WERI-Rb-1 (cell line): ENCODE measurements around the gene FAM227B.

ENCODE experiments used
- DNase-seq: peaks from one replicate; pipeline ENCODE4 v3.0.0-alpha.2; 2020
- H3K27ac ChIP-seq: fragments of 250-450 bp; sonication (Bioruptor Pico); 2 replicates; pipeline ENCODE4 v1.5.1; 2020; ENCODE audit warnings: mild to moderate bottlenecking, moderate library complexity
- H3K27me3 ChIP-seq: fragments of 250-450 bp; sonication (Bioruptor Pico); 2 replicates; pipeline ENCODE4 v1.5.1; 2021; ENCODE audit warnings: mild to moderate bottlenecking, low read depth, moderate library complexity; ENCODE audit not compliant: insufficient read depth, severe bottlenecking
- H3K36me3 ChIP-seq: fragments of 250-450 bp; sonication (Bioruptor Pico); 2 replicates; pipeline ENCODE4 v1.5.1; 2020; ENCODE audit warnings: mild to moderate bottlenecking, moderate library complexity
- H3K4me3 ChIP-seq: 2 replicates; pipeline ENCODE4 v1.5.1; 2011; ENCODE audit warnings: low read depth, mild to moderate bottlenecking, control low read depth, low read length
- H3K9me3 ChIP-seq: fragments of 250-450 bp; sonication (Bioruptor Pico); 2 replicates; pipeline ENCODE4 v1.5.1; 2021; ENCODE audit warnings: mild to moderate bottlenecking, moderate library complexity; ENCODE audit not compliant: severe bottlenecking
- TF ChIP-seq, protein P1 (sequence below): IDR thresholded peaks from 2 replicates; pipeline ENCODE4 v1.5.1; 2011; ENCODE audit warnings: low read depth, mild to moderate bottlenecking, control low read depth, inconsistent platforms, low read length

Gene FAM227B

DNA sequence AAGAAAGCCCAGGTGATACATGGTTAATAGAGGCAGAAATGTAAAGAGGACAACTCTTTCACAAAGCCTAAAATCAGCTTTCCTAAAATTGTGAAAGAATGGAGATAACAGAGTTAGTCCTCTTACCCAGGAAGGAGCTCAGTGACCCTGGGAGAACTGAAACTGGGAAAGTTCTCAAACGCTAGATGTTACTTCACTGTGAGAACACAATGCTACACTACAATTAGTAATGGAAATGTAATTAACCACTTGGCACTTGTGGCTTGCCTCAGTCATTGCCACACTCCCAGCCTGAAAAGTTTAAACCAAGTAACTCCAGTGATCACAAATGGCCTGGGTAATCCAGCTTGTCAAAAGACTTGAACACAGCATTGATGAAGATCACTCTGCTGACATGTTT lies 300.3 kb downstream of the FAM227B start:
- no peak overlapping the region for H3K27ac ChIP-seq
- DNase-seq, result no peak
- H3K9me3 ChIP-seq, result no peaks in the 10 kb centered on the region
- TF ChIP-seq, protein P1, sequence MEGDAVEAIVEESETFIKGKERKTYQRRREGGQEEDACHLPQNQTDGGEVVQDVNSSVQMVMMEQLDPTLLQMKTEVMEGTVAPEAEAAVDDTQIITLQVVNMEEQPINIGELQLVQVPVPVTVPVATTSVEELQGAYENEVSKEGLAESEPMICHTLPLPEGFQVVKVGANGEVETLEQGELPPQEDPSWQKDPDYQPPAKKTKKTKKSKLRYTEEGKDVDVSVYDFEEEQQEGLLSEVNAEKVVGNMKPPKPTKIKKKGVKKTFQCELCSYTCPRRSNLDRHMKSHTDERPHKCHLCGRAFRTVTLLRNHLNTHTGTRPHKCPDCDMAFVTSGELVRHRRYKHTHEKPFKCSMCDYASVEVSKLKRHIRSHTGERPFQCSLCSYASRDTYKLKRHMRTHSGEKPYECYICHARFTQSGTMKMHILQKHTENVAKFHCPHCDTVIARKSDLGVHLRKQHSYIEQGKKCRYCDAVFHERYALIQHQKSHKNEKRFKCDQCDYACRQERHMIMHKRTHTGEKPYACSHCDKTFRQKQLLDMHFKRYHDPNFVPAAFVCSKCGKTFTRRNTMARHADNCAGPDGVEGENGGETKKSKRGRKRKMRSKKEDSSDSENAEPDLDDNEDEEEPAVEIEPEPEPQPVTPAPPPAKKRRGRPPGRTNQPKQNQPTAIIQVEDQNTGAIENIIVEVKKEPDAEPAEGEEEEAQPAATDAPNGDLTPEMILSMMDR, result no peak
- H3K27me3 ChIP-seq, result no peaks in the 10 kb centered on the region
- H3K36me3 ChIP-seq, result peaks cover 4% of the 10 kb centered on the region; the same call in 1 of the 2 replicates
- H3K4me3 ChIP-seq, result no peak overlapping the region

DNA sequence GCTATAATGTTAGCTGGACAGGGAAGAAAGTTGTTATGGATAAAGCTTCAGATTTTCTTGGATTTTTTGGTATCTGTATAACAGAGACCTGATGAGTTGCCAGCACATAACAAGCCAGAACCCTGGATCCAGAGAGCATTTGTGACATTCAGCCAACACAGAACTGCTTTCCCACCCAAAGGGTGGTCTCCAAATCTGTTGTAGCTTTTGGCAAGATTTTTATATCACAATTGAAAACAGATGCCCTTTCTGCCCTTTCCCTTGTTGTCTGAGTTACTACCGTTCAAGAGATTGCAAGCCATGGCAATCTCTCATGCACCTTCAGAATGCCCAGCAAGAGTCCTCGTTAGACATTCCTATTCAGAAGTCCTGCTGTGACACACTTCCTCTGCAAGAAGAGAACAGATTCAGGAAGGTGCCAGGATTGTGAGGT lies 305.2 kb downstream of the FAM227B start:
- peaks cover under 1% of the 10 kb centered on the region; the same call in 1 of the 2 replicates for H3K36me3 ChIP-seq
- H3K4me3 ChIP-seq, result no peak overlapping the region
- DNase-seq, result no peak
- no peak overlapping the region for H3K27ac ChIP-seq
- H3K9me3 ChIP-seq, result no peaks in the 10 kb centered on the region
- no peaks in the 10 kb centered on the region for H3K27me3 ChIP-seq
- TF ChIP-seq, protein P1, result no peak

DNA sequence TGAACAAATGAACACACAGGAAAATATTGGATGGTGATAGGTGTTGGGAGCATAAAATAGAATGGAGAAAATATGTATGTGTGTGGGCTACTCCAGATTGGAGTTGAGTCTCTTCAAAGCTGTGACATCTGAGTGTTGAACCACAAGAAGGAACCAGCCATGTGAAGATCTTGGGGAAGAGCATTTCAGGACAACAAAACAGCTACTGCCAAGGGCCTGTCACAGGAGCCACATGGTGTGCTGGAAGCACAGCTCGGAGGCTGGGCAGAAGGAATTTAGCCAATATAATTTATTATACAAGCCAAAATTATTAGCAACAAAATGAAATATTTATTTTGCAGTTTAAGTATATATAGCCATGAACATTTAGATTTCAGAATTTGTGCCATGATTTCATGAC lies 305.9 kb downstream of the FAM227B start:
- TF ChIP-seq, protein P1, result no peak

DNA sequence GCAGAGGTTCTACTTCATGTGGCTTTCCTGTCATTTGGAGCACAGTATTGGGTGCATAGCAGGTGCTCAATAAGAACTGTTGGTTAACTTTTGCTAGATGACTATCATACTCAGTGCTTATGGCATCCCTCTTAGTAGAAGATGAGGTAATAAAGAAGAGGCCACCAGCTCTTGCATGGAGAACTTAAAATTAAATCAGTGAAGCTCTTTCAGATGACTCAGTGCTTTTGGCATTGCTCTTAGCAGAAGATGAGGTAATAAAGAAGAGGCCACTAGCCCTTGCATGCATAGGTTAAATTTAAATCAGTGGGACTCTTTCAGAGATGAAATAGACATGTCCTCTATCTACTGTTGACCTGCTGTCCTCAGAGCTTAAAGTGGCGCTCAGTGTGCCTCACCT lies 307.0 kb downstream of the FAM227B start:
- Histone ChIP-seq H3K27ac (no peak overlapping the region), H3K4me3 (no peak overlapping the region), H3K9me3 (no peaks in the 10 kb centered on the region), H3K27me3 (no peaks in the 10 kb centered on the region), H3K36me3 (no peaks in the 10 kb centered on the region)
- TF ChIP-seq, protein P1, result no peak
- DNase-seq, result no peak

More for the DNA sequence above, 305.9 kb downstream of the FAM227B start:
- no peaks in the 10 kb centered on the region for H3K27me3 ChIP-seq
- no peaks in the 10 kb centered on the region; the same call in 1 of the 2 replicates for H3K36me3 ChIP-seq
- no peaks in the 10 kb centered on the region for H3K9me3 ChIP-seq
- no peak overlapping the region for H3K27ac ChIP-seq
- no peak for DNase-seq
- no peak overlapping the region for H3K4me3 ChIP-seq

DNA sequence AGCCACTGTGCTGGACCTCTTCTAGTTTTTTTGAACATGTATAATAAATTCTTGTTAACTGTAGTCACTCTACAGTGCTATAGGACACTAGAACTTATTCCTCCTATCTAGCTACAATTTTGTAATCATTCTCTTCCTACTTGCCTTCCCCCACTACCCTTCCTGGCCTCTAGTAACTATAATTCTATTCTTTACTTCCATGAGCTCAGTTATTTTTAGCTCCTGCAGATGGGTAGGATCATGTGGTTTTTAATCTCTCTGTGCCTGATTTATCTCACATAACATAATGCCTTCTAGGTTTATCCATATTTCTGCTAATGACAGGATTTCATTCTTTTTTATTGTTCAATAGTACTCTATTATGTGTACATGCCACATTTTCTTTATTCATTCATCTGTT lies 310.7 kb downstream of the FAM227B start:
- Histone ChIP-seq H3K27ac (no peak overlapping the region), H3K4me3 (no peak overlapping the region), H3K27me3 (no peaks in the 10 kb centered on the region), H3K36me3 (no peaks in the 10 kb centered on the region), H3K9me3 (no peaks in the 10 kb centered on the region)
- TF ChIP-seq, protein P1, result no peak
- no peak for DNase-seq

DNA sequence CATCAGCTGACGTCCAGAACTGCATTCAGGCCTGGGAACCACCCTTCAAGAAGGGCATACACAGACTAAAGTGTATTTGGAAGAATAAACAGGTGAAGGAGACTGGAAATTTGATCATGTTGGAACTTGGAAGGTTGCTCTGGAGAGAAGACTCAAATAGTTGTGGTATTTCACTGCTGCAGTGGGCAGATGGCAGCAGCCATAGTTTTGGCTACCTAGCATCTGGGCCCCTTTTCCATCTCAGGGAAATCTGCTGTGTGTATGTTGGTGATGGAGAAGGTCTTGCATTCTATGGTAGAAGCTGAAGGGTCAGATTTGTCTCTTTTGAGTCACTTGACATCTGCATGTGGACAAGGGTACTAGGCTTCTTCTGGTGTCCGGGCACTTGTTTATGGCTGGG lies 311.9 kb downstream of the FAM227B start:
- Histone ChIP-seq H3K27me3 (no peaks in the 10 kb centered on the region), H3K9me3 (no peaks in the 10 kb centered on the region), H3K27ac (no peak overlapping the region), H3K36me3 (peaks cover 6% of the 10 kb centered on the region; the same call in 1 of the 2 replicates), H3K4me3 (no peak overlapping the region)
- no peak for DNase-seq
- TF ChIP-seq, protein P1, result no peak
